GM11168 (cell line): ENCODE data around the gene SNCAIP.

Source experiments
- in situ Hi-C: fragments of 300-500 bp; cut with MboI; formaldehyde crosslinking; loops from one replicate; pipeline ENCODE4 v1.12.0; 2022; ENCODE audit warnings: low sequenced_read_pairs; ENCODE audit not compliant: unreplicated experiment

The SNCAIP gene

DNA sequence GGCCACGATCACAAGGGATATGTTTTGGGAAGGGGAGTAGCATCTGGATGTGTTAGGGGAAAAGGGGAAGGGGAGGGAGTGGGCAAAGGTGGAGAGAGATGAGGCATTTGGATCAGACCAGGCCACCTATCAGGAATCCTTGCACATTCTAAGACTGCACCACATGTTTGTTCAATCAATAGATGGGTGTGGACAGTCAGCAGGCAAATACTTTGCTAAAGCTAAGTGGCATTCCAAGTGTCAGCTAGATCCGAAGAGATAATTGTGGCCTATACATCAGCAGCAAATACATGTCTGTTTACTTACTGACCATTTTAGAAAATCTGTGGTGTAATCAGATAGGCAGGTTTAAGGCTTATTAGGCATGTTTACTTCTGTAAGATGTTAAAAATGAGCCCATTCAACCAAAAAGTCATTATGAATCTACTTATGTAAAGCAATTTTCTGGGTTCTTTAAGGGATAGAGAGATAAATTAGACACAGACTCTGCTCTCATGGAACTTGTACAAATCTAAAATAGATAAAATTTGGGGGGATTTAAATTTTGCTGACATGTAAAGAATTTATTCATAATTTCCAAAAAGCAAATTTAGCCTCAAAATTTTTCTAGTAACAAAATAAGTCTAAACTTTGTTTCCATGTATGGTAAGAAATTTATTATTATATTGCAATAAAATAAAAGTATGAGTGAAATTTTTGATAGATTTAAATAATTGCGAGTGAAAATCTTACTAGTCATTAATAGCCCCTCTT, 107.3 kb downstream of the SNCAIP start:
- in situ Hi-C loops: loop anchor here (10.0 kb wide), 1 partner anchor 225 kb away; no protein-coding TSS in a partner anchor

DNA sequence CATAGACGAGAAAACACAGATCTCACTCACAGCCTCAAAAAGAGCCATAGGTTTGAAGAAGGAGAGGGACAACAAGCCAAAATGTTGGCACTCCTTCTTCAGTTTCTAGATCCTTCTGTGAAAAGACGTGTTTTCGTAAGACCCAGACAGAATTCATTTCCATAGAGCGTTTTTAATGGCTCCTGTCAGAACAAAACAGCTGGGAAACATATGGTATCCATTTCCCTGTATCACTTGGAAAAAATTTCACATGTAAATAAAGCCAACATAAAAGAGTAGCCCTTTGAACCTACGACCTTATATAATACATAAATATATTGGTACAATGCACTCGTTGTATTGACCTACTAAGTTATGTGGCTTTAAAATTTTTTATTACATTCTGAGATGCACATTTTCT, 108.1 kb downstream of the SNCAIP start:
- in situ Hi-C loops: loop anchor here (10.0 kb wide), 1 partner anchor 125 kb away; no protein-coding TSS in a partner anchor

DNA sequence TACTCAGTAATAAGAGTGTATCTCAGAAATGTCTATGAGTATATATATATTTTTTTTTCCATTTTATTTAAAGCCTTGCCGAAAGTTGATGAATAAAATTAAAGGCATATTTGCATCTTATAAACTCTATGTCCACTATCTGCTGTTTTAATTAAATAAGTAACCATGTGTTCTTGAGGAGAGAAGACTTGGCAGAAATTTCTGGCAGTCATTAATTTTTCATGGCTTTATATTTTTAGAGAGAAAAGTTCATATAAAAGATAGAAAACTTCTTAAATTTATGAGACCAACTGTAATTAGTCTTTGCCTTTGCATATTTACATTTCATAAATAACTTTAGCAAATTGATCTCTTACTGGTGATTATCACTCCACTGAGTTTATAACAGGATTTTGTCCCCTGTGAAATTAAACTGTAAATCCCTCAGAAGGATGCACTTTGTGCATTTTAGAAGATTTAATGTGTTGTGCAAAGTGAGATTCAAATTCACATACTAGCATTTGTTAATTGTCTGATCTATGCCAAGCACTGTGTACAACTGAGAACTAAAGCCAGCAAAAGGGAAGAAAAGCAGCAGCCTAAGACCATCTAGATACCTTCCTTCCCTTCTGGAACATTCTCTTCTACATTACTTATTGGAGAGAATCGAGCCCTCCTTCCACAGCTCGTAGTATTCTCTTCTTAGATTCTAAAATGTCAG, 108.7 kb downstream of the SNCAIP start:
- in situ Hi-C loops: loop anchor here (10.0 kb wide), 1 partner anchor 126 kb away; no protein-coding TSS in a partner anchor

- in situ Hi-C loops: loop anchor here (10.0 kb wide), 1 partner anchor 127 kb away; no protein-coding TSS in a partner anchor
Measured at GRCh38 chr5:122421374-122422079, 109.5 kb downstream of the SNCAIP start.

GRCh38 chr5:122423221-122423620, 111.2 kb downstream of the SNCAIP start:
- in situ Hi-C loops: loop anchor here (10.0 kb wide), 1 partner anchor 128 kb away; no protein-coding TSS in a partner anchor

DNA sequence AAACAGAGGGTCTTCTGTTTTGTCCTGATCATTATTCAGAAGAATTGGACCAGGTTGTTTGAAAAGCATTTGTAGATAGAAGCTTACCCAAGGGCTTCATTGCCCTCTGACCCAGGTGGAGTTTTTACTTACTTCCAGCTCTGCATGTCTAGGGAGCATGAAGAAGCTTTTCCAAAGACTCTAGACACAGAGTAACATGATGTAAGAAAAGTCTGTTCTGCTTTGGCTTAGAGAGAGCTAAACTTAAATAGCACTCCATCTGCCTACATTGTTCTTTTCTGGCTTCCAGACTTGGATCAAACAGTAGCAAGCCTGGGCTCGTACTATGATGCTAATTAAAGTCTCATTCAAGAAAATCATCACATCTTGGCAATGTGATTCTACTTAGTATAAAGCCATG, 112.1 kb downstream of the SNCAIP start:
- in situ Hi-C loops: loop anchor here (10.0 kb wide), 1 partner anchor 129 kb away; no protein-coding TSS in a partner anchor

DNA sequence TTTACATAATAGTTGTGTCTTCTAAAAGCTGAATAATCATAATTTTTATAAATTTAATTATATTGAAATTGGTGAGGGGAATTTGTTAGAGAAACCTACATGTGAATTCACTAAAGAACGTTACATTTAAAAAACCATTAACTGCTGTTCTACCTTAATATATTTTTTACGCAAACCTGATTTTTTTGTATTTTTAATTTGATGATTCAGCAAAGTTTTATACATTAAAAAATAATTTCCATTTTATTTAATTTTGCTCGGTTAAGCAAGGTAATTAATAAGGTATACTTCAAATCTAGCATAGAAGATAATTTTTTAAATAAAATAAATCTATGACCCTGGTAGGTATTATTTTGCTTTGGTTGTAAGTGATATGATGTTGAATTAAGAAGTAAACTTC, 114.3 kb downstream of the SNCAIP start:
- in situ Hi-C loops: loop anchor here (10.0 kb wide), 1 partner anchor 132 kb away; no protein-coding TSS in a partner anchor

- in situ Hi-C loops: loop anchor here (10.0 kb wide), 1 partner anchor 133 kb away; no protein-coding TSS in a partner anchor
Measured at GRCh38 chr5:122427621-122428020, 115.6 kb downstream of the SNCAIP start.

DNA sequence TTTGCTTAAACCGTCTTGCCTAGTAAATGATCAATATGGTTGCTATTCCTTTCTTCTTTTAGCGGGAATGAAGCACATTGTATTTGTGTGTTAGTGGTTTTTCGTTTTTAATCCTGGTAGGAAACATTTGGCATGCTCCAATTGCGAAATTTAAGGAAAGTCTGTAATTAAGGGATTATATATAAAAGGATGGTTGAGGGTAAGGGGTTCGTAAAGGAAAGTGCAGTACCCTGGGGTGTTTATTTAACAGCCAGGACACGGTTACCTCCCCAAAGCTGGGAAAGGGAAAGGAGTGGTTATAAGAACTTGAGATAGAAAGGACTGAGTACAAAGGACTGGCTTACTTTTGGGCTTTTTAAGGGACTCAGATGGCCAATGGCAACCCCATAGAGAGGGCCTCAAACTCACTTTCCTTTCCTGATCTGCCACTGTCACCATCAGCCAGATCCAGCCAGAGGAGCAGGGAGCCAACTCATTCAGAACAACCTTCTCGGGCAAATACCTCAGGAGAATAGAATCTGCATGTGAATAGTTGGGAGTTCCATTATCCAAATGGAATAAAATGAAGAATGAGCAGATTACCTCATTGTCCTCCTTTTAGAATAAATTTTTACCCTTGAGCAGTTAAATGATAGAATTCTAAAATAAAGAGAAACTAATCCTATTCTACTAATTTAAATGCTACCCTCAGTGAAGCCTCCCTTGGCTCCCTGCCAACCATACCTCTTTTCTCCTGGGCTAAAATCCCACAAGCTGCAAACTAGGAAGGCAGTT, 117.7 kb downstream of the SNCAIP start:
- in situ Hi-C loops: loop anchor here (10.0 kb wide), 1 partner anchor 135 kb away; no protein-coding TSS in a partner anchor

- in situ Hi-C loops: no loop called here
Measured at GRCh38 chr5:122430319-122430586, 118.2 kb downstream of the SNCAIP start.

GRCh38 chr5:122431298-122431697, 119.3 kb downstream of the SNCAIP start:
- in situ Hi-C loops: no loop called here

DNA sequence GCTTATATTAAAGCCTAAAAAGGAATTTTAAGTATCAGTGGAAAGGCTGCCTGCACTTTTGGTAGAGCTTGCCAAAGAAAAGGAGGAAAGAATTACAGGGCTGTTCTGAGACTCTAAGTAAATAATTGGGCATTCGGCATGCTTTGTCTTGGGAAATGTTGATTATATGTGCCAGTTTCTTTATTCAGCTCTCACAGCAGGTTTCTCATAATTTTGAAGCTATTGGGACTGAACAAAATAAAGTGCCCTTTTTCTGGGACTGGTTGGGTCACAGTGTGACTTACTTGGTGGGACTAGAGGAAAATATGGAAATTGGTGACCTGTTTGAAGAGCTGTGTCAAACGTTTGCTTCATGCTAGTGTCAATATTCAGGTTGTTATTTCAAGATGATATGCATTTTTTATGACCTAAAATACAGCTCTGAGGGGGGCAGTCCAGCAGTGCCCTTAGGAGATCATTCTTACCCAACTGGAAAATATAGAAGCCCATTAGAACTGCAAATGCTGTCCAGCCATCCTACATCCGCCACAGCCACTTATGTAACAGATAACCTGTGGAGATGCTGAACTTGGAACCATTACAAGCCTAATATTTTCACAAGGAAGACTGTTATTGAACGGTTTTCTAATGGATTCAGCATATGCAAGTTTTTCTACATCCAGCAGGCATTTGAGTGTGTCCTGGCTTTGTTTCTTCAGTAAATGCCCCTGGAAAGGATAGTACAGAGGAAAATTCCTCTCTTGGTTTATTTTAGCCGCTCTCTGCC, 122.4 kb downstream of the SNCAIP start:
- in situ Hi-C loops: no loop called here

DNA sequence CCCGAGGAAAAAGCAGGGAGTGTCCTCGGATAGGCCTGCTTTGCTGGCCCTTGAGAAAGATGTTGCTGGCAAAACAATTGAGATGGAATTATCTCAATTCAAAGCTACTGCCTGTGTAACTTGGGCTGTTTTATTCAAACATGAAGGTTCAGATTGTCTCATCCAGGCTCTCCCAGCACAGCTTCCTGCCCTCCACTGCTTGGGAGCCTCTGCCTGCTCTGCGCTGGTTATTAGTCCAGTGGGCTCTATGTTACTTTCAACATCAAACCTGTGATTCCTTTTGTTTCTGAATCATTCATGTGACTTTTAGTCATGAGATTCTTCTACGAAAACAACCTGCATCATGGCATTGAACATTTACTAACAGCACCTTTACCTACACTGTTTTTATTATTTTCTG, 123.2 kb downstream of the SNCAIP start:
- in situ Hi-C loops: no loop called here

- in situ Hi-C loops: no loop called here
Measured at GRCh38 chr5:122435761-122436160, 123.7 kb downstream of the SNCAIP start.

GRCh38 chr5:122436615-122437014, 124.6 kb downstream of the SNCAIP start:
- in situ Hi-C loops: no loop called here

DNA sequence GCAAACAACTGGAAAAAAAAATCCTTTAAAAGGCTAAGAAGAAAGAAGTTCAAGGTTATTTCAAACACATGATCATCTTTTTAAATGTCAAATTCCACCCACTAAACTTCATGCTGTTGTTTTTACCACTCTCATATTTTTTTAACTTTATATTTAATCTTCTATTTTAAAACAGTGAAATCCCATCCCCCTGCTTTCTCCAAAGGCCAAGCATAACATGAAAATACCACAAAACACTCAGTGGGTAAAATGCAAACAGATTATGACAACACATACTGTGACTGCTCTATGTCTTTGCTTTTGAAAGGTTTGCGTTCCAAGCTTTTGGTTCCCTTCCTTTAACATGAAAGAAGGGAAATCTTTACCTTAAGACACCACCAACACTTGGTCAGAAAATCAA, 127.6 kb downstream of the SNCAIP start:
- in situ Hi-C loops: no loop called here

- in situ Hi-C loops: no loop called here
Measured at GRCh38 chr5:122442938-122443337, 130.9 kb downstream of the SNCAIP start.

DNA sequence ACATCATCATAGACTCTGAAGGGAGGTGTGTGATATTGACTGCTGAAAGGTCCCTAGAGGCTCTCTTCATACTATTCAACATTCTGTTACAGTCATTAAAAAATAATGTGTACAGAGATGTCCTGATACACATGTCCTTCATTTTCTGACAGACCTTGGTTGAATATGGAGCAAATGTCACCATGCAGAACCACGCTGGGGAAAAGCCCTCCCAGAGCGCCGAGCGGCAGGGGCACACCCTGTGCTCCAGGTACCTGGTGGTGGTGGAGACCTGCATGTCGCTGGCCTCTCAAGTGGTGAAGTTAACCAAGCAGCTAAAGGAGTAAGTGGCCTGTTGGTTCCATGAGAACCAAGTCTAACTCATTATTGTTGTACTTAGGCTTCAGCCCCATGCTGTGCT, 132.4 kb downstream of the SNCAIP start:
- in situ Hi-C loops: no loop called here

- in situ Hi-C loops: no loop called here
Measured at GRCh38 chr5:122445070-122445469, 133.0 kb downstream of the SNCAIP start.
